NCI-H526 (cell line): ENCODE data around the gene FGD4.

ENCODE experiments used
- DNase-seq, 2 experiments: peaks; one replicate each; lab custom pipeline; 2025; lab: John Stamatoyannopoulos, UW

FGD4 gene

DNA sequence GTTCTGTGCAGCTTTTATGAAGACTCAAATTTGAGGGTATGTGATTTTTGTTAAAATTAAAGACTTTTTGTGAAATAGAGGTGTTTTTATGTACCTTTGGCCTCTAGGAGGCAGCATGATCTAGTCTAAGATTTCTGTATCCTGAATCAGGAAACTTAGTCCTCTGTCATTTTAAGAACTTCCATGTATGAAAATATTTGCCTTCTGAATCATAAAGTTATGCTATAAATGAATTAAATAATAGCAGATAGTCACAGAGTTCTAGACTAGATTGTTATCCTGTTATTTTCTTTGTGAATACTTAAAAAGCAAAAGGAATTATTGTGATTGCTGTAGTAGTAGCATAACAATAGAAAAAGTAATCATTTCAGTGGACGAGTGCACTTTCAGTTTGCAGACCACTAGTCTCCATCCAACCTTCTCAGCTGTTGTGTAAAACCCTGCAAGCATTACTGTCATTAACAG lies 56.3 kb downstream of the FGD4 start:
- DNase-seq, result peak; percentile 8 to 68

DNA sequence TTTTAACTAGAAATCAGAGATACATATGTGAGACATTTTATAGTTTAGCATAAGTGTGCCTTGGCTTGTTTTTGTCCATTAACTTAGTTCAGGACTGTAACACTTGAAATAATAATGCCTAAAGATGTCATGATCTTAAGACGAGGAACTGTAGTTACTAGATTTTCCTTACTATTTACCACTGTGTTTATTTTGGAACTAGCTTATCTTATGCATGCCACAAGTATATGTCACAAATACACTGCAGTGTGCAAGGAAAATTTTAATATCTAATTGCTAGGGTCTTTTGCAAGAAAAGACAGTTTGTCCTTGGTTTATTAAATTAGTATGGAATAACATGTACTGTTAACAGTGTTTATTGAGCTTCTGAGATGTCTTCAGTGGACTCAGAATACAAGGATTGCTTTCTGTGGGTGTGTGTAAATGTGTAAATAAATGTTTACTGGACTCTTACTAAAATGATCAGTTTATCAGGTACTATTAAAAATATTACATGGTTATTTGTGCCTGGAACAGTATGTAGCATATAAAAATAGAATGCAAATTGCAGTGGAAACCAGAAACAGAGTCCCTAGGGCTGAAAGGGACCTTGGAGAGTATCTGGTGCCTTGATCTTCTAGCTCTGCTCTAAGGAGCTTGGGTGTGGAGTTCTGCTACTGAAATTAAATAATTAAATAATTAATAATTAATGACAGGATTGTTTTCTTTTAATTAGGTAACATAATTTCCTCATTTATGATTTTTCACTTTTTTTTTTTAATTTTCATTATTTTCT lies 58.1 kb downstream of the FGD4 start:
- no peak for DNase-seq

DNA sequence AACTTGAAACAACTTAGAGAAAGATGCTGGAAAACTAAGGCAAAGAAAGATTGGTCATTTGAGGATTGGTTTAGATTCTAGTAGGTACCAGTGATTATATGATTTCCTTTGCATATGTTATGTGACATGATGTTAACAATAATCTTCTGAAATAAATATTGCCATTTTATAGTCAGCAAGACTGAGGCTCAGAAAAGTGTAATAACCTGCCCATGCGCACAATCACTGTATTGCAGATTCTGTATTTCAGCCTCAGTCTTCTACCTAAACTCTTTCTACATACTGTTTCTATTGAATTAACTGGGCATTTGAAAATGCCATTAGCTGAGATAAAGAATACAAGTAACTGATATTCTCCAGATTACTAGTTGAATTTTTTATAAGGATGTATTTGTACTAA lies 61.3 kb downstream of the FGD4 start:
- no peak for DNase-seq

DNA sequence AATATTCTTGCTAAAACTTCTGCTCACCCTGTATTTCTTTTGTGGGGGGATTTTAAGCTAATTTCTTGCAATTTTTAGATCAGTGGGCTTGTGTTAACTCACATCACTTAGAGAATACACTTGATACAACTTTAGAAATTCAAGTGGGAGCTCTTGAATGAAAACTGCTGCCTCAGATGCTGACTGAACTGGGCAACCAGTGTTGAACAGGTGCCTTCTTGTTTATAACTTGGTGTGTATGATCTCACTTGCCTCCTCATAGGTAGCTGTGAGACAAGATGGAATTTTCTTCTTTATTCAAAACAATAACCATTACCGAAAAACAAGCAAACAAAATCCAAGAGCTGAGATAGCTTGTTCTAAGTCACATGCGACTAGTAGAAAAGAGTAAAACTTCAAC lies 63.5 kb downstream of the FGD4 start:
- no peak for DNase-seq

DNA sequence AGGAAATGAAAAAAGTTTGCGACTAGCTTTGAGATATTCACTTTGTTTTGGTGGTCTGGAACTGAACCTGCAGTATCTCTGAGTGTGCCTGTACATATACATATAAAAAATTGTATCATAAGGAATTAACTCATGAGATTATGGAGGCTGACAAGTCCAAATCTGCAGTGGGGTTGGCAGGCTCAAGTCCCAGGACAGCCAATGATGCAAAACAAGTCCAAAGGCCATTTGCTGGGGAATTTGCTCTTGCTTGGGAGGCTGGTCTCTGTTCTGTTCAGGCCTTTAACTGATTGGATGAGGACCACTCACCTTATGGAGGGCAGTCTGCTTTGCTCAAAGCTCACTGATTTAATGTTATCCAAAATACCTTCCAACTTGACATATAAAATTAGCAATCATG lies 66.8 kb downstream of the FGD4 start:
- DNase-seq, result no peak

DNA sequence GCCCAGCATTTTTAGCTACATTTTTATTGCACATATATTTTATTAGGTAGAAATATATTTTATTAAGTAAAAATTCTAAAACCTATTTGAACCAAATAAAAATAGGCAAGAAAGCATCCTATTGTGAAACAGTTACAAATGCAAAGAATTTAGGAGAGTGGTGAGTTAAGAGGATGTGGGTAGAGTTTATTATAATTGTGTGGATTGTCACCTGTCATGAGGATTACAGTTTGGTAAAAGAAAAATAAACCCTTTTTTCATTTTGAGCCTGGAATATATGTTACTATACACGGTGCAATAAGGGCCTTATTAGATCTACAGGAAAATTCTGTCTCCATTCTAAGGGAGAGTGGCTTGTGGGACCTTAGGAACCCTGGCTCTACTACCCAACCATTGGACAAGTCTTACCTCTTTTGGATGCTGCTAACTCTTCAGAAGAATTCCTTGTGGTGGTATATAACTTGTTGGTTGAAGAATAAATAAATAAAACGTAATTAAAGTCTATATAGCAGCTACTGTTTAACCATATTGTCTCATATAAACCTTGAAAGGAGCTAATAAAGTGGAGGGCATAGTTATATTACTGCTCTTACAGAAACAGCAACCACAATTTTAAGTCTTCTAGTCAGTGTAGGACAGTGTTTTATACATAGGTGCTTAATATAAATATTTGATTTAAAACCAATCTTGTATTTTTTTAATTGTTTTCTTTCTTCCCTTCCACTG lies 67.8 kb downstream of the FGD4 start:
- no peak for DNase-seq

DNA sequence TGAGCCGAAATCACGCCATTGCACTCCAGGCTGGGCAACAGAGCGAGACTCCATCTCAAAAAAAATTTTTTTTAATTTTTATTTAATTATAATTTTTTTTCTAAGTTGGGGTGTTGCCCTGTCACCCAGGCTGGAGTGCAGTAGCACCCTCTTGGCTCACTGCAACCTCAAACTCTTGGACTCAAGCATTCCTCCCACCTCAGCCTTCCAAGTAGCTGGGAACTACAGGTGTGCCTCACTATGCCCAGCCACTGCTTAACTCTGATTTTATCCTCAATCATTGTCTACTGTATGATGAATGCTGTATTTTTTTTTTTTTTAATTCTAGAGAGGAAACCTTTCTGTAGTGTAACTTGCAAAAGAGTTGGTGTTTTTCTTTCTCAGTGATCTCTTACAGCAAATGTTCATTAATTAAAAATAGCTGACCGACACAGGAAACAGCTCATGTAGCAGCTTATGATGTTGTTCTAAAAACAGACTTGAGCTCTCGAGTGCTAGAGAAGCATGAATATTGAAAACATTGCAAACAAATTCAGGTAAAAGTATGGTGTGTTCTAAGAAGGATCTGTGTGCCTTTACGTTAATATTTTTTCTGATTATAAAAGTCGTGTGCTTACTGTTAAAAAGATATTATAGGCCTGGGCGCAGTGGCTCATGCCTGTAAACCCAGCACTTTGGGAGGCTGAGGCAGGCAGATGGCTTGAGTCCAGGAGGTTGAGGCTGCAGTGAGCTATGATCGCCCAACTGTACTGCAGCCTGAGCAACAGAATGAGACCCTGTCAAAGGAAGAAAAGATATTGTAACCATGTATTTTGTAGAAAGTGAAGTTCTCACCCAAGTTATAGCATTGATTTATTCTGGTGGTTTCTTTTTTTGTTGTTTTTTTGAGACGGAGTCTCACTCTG lies 68.9 kb downstream of the FGD4 start:
- no peak for DNase-seq

DNA sequence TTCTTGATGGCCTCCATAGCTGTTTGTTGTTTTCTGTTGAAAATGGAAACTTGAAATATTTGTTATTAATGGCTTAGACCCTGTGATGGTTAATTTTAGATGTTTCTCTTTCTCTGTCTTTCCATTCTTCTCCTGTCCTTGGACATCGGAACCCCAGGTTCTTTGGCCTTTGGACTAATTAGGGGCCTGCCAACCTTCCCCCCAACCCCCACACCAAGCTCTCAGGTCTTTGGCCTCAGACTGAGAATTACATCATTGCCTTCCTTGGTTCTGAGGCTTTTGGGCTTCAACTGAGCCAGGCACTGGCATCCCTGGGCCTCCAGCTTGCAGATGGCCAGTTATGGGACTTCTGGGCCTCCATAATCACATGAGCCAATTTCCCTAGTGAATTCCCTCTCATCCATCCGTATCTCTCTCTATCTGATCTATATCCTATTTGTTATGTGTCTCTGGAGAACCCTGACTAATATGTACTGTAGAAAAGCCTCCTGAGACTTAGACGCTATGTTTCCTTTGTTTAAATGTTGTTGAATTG lies 71.6 kb downstream of the FGD4 start:
- DNase-seq, result no peak

DNA sequence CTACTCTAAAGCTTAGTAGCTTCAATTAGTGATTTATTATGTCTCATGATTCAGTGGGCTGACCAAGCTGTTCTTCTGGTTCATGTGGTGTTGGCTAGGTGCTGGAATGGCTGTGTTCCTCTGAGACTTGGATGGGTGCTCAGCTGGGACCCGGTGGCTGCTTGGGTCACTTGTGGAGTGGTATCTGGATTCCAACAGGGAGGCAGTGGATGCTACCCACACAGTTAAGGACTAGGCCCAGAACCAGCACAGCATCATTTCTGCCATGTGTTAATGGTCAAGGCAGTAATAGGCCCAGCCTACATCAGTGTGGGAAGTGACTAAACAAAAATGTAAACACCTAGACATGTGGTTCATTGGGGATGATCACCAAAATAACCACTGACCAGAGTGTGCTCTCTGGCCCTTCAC lies 72.2 kb downstream of the FGD4 start:
- no peak for DNase-seq

DNA sequence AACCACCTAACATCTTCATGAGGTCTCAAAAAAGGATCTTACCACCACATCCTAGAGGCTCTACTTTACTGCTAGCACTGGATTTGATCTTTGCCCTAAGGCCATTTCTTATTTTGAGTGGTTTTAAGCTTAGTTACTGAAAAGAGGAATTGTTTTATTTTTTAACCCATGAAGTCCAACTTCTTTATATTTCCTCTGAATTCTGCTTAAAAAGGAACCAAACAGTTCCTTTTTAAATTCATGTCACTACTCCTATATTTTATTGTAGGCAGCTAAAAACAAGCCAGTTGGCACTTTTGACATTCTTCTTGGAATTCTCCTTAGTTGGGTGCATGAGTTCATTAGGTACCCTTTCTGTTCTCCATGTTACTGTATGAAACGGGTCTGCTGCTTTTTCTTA lies 76.4 kb downstream of the FGD4 start:
- DNase-seq, result no peak

DNA sequence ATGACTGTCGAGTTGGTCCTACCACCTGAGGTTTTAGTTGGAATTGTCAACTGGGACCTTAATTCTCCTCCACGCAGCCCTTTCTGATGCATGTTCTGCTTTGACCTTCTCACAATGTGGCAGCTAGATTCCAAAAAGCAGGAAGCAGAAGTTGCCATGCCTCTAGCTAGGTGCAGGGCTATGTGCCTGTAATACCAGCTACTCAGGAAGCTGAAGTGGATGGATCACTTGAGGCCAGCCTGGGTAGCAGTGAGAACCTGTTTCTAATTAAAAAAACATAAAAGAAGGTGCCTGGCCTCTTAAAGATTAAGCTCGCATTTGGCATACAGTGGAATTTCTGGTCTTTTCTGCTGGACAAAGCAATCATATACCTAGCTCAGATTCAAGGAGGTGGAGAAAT lies 77.1 kb downstream of the FGD4 start:
- DNase-seq, result no peak

DNA sequence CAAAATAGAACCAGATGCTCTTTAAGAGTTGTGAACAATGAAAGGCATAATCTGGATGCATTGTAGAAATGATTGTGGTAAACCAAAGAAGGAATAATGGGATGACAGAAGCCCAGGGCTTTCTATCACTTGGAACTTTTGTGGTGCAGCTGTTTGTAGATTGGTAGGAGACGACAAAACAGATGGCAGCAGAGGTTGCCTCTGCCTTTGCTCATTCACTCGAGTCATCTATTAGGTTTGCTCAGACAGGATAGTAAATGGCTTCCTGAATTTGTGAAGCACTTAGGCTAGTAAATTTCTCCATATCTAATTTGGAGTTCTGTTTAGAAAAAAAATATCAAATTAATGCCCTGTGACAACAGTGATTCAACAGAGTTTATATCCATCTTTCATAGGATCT lies 78.4 kb downstream of the FGD4 start:
- DNase-seq, result no peak

DNA sequence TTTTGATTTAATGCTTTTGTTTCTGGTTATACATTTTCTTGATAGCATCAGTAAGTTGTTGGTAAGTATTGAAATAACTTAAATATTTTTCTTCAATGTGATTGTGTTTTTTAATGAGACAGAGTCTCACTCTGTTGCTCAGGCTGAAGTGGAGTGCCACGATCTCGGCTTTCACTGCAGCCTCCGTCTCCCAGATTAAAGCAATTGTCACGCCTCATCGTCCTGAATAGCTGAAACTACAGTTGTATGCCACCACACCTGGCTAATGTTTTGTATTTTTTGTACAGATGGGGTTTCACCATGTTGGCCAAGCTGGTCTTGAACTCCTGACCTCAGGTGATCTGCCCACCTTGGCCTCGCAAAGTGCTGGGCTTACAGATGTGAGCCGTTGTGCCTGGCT lies 78.8 kb downstream of the FGD4 start:
- DNase-seq, result no peak

DNA sequence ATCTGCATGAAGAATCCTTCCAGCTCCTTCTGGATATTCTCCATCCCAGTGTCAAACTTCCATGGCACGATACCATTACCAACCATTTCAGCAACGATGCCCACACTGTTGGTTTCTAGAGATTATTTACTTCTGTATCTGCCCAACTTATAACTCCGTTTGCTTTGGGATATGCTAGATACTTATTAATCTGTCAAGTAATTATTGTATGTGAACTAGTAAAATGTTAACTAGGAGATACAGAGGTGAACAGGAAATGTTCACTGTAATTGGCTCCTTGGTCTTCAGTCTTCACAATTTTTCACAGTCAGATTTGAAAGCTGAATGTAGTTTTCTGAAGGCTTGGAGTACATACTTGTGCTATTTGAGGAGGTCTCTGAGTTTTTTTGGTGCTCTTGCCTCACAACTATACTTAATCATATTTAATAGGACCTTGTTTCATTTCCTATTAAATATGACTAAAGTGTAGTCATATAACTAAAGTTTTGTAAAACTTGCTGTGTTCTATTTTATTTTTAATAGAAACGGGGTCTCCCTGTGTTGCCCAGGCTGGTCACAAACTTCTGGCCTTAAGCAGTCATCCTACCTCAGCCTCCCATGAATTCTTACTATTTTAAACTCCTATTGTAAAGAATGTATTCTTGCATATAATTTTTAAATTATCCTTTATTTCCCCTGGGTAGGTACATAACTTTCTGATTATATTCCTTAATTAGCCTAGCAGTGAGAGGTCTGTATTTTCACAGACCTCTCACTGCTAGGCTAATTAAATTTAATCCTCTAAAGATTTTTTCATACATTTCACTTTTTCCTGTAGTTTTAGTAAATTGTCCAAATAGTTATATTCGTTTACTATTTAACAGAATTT lies 79.7 kb downstream of the FGD4 start:
- DNase-seq, result no peak

DNA sequence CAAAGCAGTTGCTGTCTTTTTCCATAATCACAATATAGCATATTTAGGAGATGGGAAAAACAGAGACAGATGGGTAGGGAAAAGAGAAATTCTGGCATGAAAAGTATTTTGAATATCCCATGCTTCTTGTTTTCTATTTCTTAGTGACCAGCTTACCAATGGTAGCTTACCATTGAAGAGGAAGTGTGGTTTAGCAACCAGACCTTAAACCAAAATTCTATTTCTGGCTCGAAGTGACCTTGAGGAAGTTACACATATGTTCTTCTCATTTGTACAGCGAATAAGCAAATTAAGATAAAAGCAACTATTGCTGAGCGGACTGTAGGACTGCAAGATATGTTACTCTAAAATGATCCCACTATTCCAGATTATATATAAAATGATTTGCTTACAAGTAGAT lies 82.9 kb downstream of the FGD4 start:
- DNase-seq, result no peak

DNA sequence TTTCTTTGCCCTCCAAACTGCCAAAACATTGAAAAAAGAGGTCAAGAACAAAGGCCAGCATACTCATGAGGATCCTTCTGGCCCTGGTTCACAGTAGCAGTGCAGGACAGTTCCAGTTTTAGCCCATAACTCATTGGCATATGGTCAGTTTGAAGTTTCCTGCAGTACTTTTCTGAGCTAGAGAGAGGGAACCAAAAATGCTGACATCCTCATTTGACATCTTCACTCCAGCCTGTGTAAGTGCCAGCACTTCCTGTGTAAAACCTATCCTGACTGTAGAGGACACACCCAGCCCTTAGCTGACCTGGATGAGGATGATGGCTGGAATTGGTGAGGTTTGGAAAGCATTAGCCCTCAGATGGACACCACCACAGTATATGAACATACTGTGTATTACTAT lies 84.1 kb downstream of the FGD4 start:
- DNase-seq, result no peak

DNA sequence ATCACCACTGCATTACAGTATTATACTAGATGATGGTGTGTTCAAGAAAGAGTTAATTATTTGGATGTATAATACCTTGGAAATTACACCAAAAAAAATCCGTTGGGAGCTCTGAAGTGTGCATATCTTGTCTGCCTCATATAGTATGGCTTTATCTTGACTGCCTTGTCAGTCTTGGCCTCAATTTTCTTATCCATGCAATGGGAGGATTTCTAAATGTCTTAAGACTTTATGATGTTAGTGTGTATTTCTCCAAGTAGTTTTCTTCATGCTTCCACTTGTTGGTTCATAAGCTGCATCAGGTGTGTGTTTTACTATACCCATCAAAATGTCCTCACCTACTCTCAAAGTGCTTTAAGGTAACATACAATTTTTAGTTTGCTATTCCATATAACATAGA lies 84.6 kb downstream of the FGD4 start:
- DNase-seq, result no peak

DNA sequence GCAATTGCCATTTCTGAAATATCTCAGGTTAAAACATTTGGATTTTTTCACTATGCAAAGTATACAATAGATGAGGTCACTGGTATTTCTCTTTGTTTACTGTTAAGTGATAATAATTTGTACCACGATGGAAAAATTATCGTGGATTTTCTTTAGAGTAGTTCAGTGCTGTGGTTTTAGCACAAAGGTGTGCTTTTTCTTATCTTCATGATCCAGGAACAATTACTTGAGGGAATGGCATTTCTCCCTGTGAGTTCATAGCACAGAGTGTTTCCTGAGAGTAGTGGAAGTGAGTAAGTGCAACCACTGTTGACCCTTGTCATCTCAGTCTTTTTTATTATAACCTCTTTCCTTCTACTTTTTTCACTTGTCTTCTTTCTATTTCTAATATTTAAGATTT lies 86.8 kb downstream of the FGD4 start:
- DNase-seq, result no peak

DNA sequence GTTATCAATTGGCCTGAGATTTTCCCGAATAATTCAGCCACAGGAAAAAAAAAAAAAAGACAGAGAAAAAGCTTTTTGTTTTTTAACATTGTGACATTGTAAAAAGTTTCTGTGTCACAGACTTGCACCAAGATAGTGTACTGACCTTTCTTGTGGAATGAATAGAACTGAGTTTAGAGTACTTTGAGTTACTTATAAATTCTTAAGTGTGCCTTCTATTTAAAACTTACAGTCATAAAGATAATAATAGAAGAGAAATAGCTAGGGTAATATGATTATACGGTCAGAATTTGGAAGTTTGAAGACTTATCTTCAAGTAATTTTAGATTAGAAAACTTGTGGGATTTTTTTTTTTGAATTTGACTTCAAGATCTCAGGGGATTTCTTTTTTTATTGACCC lies 88.8 kb downstream of the FGD4 start:
- DNase-seq, result no peak

DNA sequence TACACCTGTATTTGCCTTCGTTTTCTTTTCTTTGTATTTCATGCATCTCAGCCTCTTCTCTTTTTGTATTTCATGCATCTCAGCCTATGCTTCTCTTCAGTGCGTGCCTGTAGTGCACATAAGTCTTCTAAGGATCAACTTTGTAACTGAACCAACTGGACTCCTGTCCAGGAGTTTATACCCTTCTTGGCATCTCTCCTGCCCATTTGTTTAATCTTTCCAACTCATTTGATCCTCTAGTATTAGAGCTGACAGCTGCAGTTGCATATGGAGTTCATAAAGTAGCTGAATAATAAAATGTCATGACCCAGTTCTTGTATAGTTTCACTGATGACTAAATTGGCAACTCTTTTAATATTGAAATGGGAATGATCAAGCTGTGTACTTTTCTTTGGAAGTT lies 89.7 kb downstream of the FGD4 start:
- DNase-seq, result no peak

DNA sequence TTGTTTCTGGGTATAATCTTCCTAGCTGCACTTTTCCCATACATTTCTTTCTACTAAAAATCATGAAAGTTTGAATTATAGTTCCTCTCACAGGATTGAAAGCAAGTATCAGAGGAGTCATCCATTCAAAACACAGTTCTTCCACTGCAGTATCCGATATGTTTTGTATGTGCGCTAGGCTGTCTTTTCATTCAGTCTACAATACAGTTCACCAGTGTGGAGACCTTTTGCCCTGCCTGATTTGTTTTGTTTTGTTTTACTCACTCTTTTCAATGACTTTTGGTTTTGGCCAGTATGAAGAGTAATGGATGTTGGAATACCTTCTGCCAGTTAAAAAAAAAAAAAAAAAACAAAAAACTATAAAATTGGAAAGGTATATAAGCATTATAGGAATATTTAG lies 91.4 kb downstream of the FGD4 start:
- no peak for DNase-seq
